ENCODE results near the gene SIGLEC9. TPM values are rescaled to one million over a fixed set of nuclear protein-coding genes. Genes with fewer than 3 reads are reported as not detected.

SIGLEC9 gene
- total RNA-seq, 1 donor from 2014 or later: 0.82 TPM

DNA sequence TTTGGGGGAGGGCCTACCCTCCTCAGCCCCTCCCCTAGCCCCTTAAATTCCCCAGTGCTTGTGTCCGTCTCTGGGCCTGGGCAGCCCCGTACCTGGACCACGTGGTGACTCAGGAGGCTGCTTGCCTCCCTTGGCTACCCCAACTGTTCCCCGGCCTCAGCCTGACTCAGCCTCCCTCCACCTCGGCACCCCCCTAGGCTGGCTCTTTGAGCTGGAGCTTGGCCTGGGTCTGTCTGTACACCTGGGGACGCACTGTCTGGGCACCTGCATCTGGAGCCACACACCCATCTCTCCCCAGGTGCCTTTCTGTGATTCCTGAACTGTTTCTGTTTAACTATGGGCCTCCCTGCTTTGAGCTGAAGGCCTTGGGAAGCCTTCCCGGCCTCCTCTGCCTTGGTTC lies 40.2 kb upstream of the SIGLEC9 start:
- Mint-ChIP-seq H3K4me1 (ENCODE audit: unreplicated experiment) (peaks cover under 1% of the 10 kb centered on the region), H3K27ac (ENCODE audit: unreplicated experiment) (no peak overlapping the region), H3K27me3 (ENCODE audit: unreplicated experiment) (peaks cover 9% of the 10 kb centered on the region), H3K9me3 (ENCODE audit: unreplicated experiment) (no peaks in the 10 kb centered on the region), H3K4me3 (ENCODE audit: unreplicated experiment) (no peak overlapping the region), H3K36me3 (ENCODE audit: low read depth, unreplicated experiment) (no peaks in the 10 kb centered on the region)
- TF ChIP-seq, protein P1, sequence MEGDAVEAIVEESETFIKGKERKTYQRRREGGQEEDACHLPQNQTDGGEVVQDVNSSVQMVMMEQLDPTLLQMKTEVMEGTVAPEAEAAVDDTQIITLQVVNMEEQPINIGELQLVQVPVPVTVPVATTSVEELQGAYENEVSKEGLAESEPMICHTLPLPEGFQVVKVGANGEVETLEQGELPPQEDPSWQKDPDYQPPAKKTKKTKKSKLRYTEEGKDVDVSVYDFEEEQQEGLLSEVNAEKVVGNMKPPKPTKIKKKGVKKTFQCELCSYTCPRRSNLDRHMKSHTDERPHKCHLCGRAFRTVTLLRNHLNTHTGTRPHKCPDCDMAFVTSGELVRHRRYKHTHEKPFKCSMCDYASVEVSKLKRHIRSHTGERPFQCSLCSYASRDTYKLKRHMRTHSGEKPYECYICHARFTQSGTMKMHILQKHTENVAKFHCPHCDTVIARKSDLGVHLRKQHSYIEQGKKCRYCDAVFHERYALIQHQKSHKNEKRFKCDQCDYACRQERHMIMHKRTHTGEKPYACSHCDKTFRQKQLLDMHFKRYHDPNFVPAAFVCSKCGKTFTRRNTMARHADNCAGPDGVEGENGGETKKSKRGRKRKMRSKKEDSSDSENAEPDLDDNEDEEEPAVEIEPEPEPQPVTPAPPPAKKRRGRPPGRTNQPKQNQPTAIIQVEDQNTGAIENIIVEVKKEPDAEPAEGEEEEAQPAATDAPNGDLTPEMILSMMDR (IDR thresholded peaks at IDR 0.05; ENCODE audit: unreplicated experiment): no peak
- DNase-seq (ENCODE audit: low spot score): no peak

DNA sequence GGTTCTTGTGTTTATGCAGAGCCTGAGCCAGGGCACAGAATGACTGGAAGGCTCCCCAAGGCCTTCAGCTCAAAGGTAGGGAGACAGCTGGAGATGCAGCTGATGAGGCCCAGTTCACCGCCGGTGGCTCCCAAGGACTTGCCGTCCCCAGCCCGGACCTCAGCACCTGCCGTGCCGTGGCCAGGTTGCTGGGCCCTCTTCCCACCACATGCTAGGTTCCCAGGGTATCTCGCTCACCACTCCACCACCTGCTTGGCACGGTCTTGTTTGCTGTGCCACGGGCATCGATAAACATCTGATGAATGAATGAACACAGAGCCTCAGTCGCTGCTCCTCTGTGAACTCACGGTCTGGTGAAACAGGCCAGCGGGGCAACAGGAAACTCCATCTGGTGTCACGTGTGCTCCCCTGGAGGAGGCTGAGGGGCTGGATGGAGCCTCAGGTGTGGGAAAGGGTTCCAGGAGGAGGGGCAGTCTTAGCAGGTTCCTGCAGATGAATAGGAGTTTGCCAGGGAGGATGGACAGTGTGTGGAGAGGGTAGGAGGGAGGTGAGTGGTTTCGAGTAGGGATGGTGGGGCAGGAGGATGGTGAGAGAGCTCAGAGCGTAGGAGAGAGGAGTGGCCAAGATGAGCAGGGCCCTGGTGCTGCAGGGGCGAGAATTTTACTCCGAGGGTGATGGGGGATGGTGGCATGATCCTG lies 38.4 kb upstream of the SIGLEC9 start:
- Mint-ChIP-seq H3K27me3 (ENCODE audit: unreplicated experiment) (peaks cover 12% of the 10 kb centered on the region), H3K36me3 (ENCODE audit: low read depth, unreplicated experiment) (no peaks in the 10 kb centered on the region), H3K4me1 (ENCODE audit: unreplicated experiment) (peaks cover 9% of the 10 kb centered on the region), H3K4me3 (ENCODE audit: unreplicated experiment) (no peak overlapping the region), H3K9me3 (ENCODE audit: unreplicated experiment) (no peaks in the 10 kb centered on the region), H3K27ac (ENCODE audit: unreplicated experiment) (no peak overlapping the region)
- TF ChIP-seq, protein P1 (IDR thresholded peaks at IDR 0.05; ENCODE audit: unreplicated experiment): no peak
- DNase-seq (ENCODE audit: low spot score): no peak

DNA sequence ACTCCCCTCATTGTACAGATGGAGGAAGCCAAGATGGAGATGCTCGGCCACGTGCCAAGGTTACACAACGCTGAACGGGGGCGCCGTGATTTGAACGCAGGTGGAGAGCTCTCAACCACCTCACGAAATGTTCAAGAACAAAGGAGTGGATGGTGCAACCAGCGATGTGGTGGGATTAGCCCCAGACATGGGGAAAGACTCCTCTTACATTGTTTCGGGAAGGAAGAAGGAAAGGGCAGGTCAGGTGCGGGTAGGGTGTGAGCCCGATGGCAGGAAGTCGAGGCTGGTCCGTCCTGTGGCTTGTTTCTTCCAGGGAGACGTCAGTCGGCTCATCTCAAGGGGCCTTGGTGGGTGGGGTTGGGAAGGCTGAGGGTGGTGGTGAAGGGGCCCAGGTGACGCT lies 34.9 kb upstream of the SIGLEC9 start:
- Mint-ChIP-seq H3K9me3 (ENCODE audit: unreplicated experiment) (no peaks in the 10 kb centered on the region), H3K4me1 (ENCODE audit: unreplicated experiment) (peaks cover 19% of the 10 kb centered on the region), H3K36me3 (ENCODE audit: low read depth, unreplicated experiment) (no peaks in the 10 kb centered on the region), H3K27ac (ENCODE audit: unreplicated experiment) (no peak overlapping the region), H3K27me3 (ENCODE audit: unreplicated experiment) (peaks cover 8% of the 10 kb centered on the region), H3K4me3 (ENCODE audit: unreplicated experiment) (peak overlapping the region; percentile 39)
- no peak for DNase-seq (ENCODE audit: low spot score)
- TF ChIP-seq, protein P1 (IDR thresholded peaks at IDR 0.05; ENCODE audit: unreplicated experiment): no peak

- H3K9me3 Mint-ChIP-seq (ENCODE audit: unreplicated experiment): no peaks in the 10 kb centered on the region
These were observed 34.2 kb upstream of the SIGLEC9 start for GRCh38 chr19:51090471-51090870.

GRCh38 chr19:51091126-51091525 lies 33.6 kb upstream of the SIGLEC9 start:
- peaks cover 4% of the 10 kb centered on the region for H3K27me3 Mint-ChIP-seq (ENCODE audit: unreplicated experiment)
- H3K4me3 Mint-ChIP-seq (ENCODE audit: unreplicated experiment): no peak overlapping the region
- peaks cover 19% of the 10 kb centered on the region for H3K4me1 Mint-ChIP-seq (ENCODE audit: unreplicated experiment)
- TF ChIP-seq, protein P1 (IDR thresholded peaks at IDR 0.05; ENCODE audit: unreplicated experiment): no peak
- H3K36me3 Mint-ChIP-seq (ENCODE audit: low read depth, unreplicated experiment): no peaks in the 10 kb centered on the region
- no peak overlapping the region for H3K27ac Mint-ChIP-seq (ENCODE audit: unreplicated experiment)
- no peaks in the 10 kb centered on the region for H3K9me3 Mint-ChIP-seq (ENCODE audit: unreplicated experiment)
- DNase-seq (ENCODE audit: low spot score): no peak

More at GRCh38 chr19:51090471-51090870, 34.2 kb upstream of the SIGLEC9 start:
- H3K27ac Mint-ChIP-seq (ENCODE audit: unreplicated experiment): no peak overlapping the region
- H3K27me3 Mint-ChIP-seq (ENCODE audit: unreplicated experiment): peaks cover 4% of the 10 kb centered on the region
- H3K4me1 Mint-ChIP-seq (ENCODE audit: unreplicated experiment): peaks cover 19% of the 10 kb centered on the region
- no peak for DNase-seq (ENCODE audit: low spot score)
- no peak overlapping the region for H3K4me3 Mint-ChIP-seq (ENCODE audit: unreplicated experiment)
- H3K36me3 Mint-ChIP-seq (ENCODE audit: low read depth, unreplicated experiment): no peaks in the 10 kb centered on the region
- TF ChIP-seq, protein P1 (IDR thresholded peaks at IDR 0.05; ENCODE audit: unreplicated experiment): no peak

All from endothelial cell (in vitro differentiated cells).